ENCODE results near the gene EIF5A2.

DNA sequence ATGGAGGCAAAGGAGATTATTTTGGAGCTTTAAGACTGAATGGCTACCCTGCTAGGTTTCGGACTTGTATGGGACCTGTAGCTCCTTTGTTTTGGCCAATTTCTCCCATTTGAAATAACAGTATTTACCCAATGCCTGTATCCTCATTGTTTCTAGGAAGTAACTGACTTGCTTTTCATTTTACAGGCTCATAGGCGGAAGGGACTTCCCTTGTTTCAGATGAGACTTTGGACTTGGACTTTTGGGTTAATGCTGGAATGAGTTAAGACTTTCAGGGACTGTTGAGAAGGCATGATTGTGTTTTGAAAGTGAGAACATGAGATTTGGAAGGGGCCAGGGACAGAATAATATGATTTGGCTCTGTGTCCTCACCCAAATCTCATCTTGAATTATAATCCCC, 10.5 kb downstream of the EIF5A2 start:
- TF ChIP-seq, protein P1, sequence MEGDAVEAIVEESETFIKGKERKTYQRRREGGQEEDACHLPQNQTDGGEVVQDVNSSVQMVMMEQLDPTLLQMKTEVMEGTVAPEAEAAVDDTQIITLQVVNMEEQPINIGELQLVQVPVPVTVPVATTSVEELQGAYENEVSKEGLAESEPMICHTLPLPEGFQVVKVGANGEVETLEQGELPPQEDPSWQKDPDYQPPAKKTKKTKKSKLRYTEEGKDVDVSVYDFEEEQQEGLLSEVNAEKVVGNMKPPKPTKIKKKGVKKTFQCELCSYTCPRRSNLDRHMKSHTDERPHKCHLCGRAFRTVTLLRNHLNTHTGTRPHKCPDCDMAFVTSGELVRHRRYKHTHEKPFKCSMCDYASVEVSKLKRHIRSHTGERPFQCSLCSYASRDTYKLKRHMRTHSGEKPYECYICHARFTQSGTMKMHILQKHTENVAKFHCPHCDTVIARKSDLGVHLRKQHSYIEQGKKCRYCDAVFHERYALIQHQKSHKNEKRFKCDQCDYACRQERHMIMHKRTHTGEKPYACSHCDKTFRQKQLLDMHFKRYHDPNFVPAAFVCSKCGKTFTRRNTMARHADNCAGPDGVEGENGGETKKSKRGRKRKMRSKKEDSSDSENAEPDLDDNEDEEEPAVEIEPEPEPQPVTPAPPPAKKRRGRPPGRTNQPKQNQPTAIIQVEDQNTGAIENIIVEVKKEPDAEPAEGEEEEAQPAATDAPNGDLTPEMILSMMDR (conservative IDR thresholded peaks at IDR 0.05; ENCODE audit: low read length), result no peak
- no peak for TF ChIP-seq EZH2phosphoT487 (IDR thresholded peaks at IDR 0.05; ENCODE audit: borderline replicate concordance)
